Neural progenitor cell (in vitro differentiated cells): ENCODE measurements around the gene APOBEC3G.

ENCODE experiments used
- EZH2 ChIP-seq: fragments of 200-600 bp; sonication (generic); IDR thresholded peaks from 2 replicates; pipeline ENCODE4 v1.6.1; 2017; ENCODE audit warnings: antibody characterized with exemption, mild to moderate bottlenecking, moderate library complexity
- EZH2phosphoT487 ChIP-seq: fragments of 200-600 bp; sonication (generic); IDR thresholded peaks from 2 replicates; pipeline ENCODE4 v1.6.1; 2017; ENCODE audit warnings: antibody characterized with exemption

DNA sequence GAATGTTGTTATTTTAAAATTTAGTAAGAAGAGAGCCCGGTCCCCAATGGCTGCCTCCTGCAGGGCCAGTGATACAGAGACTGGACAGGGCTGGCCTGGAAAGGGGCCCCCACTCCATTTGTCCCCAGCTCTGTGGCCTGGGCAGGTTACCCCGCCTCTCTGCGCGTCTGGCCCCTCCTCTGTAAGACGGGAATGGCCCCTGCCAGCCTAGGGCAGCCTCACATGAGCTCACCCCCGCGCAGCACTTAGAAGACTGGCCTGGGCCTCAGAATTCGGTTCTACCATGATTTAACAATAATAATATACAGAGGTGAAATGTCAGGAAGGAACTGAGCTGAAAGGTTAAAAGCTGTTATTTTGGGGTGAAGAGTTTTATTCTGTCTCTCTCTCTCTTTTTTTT, 1.3 kb downstream of the APOBEC3G start:
- TF ChIP-seq EZH2phosphoT487 (no peak), EZH2 (no peak)
